Stimulated activated CD4-positive, alpha-beta T cell treated with anti-CD3 and anti-CD28 coated beads, TNF-alpha, amount 100 ng/mL, for 48 hours (primary cell): ENCODE data around the gene CASK.

ENCODE experiments used
- DNase-seq, 3 donors: peaks; one replicate each; pipeline ENCODE4 v3.0.0-alpha.2; 2020; ENCODE audit warnings: low read depth in 3 of 3

The CASK gene

DNA sequence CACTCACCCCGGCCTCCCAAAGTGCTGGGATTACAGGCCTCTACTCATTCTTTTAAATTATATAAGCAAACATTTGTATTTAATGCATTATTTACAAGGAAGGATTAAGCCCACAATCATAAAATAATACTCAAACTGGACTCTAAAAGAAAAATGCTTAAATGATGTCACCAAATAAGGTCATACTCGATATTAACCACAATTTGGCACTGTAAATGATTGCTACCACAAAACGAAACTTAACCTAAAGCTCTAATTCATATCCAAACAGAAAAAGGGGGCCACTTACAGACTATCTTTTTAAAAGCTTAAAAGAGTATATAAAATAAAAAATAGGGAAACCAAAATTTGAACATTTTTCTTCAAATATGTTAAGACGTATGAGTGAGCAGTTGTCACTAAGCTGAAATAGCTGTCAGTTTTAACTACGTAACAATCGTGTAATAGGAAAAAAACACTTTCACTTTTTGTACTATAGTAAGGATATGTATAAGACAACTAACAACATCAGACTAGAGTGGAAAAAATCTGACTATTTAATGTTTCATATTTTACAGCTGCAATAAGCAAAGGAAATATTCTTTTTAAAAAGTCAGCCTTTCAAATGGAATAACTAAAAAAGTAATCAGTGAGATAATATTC, 342.8 kb downstream of the CASK start:
- DNase-seq: no peak

DNA sequence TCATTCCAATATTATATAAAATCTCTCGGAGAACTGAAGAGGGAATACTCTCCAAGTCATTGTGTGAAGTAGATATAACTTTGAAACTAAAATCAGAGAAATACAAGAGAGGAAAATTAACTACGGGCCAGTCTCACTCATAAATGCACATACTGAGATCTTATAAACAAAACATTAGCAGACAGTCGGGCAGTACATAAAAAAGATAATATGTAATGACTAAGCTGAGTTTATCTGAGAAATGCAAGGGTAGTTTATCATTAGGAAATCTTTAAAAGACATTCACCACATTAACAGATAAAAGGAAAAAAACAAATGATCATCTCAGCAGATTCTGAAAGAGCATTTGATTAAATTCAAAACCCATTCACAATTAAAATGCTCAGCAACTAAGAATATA, 359.5 kb downstream of the CASK start:
- no peak for DNase-seq

DNA sequence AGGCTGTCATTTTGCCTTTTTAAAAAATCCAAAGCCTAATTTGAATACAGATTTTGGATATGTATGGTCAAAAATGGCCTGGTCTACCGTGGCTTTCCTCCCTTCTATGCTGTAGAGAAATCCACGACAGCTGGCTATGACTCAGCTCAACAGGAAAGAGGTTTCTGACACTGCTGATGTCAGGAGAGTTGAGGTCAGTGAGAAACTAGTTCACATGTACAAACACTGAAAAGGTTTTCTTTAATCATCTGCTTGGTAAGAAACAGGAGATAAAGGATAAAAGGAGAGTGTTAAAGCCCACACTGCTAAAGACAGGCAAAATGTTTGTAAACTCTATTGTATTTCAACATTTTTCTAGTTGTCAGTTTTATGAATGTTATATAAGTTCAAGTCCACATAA, 362.3 kb downstream of the CASK start:
- no peak for DNase-seq

DNA sequence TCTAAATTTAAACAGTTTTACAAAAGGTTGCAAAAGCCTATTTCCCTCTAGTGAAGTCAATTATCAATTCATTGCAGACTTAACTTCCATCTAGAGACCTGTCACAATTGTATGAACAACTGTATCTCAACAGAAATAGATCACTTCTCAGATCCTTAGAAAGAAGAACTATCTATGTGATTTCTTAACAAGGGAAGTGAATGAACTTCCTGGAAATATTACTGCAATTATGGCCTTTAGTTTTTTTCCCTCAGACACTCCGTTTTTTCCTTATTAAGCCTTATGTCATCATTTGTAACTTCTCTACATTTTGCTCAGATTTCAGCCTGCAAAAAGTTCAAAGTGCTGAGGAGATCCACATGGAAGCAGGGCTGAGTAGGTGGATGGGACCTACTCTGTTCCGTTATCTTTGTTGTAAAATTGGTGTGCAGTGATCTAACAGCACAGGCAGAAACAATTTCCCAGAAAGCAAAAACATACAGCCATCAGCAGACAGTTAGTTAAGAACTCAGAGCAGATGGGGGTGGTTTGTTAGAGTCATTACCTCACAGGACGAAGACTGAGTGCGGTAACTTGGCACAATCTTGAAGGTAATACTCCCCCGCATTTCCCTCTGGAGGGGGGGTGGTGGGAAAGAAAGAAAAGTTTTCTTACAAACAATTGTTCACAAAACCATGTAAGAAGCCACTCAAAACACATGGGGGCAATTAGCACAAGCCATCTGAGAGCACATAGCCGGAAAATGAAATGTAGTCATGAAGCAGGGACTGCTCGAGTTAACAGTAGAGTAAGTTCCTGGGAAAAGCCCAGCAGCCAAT, 363.9 kb downstream of the CASK start:
- DNase-seq: no peak

DNA sequence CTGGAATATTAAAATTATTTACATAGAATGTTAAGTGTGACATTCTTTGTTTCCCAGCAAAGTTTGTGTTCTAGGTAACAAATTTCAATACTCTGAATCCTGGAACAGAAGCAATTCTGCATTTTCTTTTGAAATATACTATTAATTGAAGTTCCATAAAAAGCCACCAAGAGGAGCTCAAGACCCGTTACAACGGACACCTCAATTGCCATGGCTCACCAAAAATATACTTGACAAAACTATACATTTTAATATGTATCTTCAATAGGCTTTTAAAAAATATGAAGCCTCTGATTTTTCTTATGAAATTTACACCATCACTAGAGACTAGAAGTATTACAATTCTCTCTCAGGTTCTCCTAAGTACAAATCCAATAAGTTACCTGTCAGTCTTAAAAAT, 364.8 kb downstream of the CASK start:
- DNase-seq: no peak

DNA sequence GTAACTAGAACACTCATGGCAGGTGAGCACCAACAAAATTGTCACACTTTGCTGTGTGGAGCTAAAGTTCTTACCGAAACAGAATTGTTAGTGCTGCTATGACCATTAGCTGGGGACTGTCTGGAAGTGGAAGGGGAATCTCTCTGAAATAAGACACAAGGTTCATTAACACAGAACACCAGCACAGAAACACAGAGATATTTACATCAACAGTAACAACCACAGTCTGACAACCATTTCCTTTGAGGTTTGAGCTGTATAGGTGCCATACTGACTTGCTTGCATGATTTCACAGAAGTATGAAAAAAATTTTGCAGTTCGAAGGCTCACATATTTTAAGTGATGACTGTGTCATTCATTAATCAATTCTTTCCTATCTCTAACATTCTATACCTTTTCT, 366.4 kb downstream of the CASK start:
- no peak for DNase-seq

DNA sequence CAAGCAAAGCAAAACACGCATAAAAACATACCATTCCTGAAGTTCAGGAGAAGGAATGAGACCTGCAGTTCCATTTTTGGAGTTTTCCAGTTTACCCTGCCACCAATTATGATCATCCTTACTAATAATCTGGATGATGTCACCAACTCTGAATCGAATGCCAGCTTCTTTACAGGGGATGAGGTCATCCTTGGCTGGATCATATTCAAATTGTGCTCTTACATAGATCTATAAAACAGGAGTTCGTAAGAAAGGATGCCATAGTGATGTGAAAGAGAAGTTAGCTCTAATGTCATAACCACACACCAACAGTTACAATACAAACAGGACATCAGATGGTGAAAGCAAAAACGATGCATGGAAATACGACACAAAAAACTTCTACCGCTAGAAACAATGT, 369.7 kb downstream of the CASK start:
- DNase-seq: no peak

DNA sequence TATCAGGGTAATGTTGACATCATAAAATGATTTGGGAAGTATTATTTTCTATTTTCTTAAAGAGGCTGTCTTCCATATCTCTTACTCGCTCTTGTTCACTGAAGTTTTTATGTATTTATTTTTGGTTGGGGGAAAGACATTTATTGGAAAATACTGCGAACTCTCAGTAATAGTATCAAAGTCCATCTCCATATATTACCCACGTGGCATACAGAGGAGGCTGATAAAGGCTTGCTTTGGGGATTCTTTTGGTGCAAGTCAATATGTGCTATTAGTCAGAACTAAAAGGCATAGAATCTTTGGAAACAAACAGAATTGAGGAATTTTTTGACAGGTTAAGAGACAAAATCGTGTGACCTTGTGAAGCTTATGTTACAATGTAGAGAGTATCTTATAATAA, 374.9 kb downstream of the CASK start:
- no peak for DNase-seq

DNA sequence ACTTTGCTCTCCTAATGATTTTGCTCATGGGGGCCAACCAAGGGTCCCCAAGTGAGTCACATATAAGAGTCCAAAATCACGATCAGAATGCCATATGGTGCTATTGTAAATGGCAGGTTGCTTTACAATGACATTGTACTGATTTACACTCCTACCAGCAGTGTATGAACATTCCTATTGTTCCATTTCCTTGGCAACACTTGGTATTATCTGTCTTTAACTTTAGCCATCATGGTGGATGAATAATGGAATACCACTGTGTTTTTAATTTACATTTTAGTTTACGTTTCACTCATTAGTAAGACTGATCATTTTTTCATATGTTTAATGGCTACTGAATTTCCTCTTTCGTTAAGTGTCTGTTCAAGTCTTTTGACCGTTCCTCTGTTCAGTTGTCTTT, 379.7 kb downstream of the CASK start:
- DNase-seq: no peak

DNA sequence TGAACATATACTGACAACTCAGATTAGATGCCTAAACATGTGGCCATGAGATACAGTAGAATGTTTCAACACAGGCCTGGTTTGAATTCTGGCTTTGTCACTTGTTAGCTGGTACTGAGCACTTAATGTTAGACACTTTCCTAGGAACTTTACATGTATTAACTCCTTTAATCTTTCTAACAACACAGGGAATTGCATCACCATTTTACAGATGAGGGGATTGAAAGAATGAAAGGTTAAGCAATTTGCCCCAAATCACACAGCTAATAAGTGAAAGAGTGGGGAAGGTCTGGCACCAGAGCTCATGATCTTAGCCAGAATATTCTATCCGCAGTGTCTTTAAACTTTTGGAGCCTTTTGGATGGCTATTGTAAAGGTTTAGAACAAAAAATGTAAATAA, 380.3 kb downstream of the CASK start:
- no peak for DNase-seq

DNA sequence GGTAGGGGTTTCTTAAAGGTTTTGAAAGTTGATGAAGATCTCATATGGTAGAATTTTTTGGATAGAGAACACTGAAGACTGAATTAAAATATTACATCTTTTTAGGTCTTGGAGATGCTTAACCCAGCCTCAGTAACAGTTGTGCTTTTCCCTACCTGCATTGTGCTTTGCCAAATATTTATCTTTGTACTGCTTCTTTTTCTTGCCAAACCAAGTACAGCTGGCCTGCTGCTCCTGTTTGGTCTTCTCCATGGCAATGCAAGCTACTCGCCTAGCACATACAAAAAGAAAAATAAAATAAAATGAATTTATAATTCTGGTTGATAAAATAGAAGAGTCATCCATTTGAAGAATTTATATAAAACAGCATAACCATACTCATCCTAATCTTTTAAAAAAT, 380.8 kb downstream of the CASK start:
- DNase-seq: no peak

DNA sequence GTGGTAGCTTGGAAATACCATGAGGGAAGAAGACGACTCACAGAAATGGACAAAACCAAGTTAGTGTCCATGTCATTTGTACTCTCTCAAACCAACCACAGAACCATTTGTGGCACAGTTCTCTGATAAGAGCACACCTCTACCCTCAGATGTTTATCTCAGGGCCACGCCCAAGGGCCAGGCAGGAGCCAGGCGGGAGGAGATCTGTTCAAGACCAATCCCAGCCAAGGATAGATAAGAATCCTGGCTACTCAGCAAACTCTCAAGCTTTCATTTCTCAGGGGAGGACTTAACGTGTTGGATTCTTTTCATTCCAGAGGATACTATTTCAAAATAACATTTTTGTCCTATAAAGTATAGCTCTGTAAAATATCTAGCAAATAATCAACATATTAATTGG, 381.2 kb downstream of the CASK start:
- no peak for DNase-seq

DNA sequence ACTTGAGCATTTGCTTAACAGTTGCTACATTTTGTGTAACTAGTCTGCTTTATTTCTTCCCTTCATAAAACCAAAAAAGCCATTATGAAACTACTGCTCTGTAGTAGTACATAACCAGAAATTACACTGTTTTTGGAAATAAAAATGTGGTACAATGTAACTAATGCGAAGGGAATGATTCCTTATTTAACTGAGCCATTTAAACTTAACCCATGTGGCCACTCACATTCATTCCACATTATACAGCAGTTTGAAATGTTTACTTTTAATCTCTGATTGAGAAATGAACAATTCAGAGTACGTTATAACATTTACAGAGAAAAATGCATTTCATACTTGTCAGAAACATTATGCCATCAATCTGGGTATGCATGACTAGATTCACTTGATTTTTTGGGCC, 382.0 kb downstream of the CASK start:
- DNase-seq: no peak

DNA sequence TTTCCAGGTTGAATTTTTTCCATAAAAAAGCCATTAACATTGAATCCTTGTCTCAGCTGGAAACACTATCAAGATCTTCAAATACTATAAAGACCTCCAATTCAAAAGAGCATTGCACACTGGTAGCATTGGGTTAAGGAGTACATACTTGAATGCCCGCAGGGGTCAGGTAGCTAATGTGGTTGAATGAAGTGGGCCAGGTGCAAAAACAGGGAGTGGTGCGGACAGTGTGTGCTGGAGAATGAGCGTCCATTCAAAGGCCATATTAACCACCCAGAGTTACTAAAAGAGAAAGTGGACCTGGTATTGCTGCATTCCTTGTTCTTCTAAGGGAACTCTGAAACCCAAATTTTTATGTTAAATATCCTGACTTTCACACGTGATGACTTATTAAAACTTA, 384.6 kb downstream of the CASK start:
- DNase-seq: no peak

DNA sequence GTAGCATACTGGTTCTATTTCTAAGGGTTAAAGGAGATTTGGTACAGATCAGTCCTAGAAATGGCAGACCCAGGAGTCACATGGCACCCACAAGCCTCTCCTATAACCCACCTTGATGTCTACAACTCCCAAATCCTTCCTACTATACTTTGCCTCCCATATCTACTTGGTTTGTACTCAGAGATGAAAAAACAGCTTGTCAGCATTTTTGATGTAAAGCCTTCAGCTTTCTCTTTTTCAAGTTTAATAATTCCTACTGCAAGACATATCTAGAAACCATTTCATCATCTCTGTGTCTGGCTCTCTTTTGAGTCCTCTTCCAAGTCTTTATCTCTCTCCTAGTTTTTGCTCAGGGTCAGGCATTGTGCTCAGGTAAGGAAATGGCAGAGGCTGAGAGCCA, 393.3 kb downstream of the CASK start:
- DNase-seq: no peak

DNA sequence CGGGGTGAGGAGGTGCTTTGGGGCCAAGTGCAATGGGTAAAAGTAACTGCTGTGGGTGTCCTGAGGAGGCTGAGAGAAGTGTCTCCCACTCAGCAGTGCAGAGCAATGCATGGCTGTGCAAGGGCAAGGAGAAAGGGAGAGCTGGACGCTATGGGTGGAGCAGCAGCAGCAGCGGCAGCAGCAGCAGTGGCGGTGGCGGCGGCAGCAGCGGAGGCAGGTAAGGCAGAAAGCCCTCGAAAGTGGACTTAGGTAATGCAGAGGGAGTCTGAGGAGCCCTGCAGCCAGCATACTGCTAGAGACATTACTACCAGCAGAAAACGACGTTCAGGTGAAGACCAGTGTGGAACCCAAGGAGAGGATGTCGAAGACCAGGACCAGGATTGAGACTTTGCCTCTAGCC, 394.1 kb downstream of the CASK start:
- no peak for DNase-seq

DNA sequence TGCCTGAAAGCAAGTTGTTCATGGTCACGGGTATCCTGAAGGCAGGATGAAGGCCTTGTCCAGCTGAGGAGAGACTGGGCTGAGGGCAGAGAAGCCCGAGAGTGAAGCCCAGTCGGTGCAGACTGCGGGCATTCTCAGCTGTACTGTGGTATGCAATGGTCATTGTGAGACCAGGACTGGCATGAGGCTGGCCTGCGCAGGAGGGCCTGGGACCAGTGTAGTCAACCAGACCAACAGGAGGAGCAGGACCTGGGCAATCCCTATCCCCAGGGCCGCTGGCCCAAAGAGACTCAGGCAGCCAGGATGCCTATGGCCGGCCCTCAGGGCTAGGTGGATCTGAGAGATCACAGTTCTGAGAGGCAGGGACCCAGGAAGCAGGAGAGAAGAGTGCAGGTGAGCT, 394.6 kb downstream of the CASK start:
- no peak for DNase-seq

DNA sequence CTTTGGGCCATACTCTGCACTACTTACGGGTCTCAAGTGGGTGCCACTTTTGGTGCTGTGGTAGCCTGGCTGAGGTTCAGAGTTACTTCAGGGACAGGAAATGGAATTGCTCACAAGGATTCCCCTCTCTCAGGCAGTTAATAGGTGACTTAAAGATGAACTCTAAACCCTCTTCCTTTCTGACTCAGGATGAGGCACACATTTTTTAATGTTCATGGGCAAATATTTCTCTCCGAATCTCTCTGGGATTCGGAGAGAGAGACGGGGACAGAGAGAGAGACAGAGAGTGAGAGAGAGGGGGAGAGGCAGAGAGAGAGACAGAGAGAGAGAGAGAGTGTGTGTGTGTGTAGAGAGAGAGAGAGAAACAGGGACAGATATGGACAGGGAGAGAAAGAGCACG, 396.4 kb downstream of the CASK start:
- no peak for DNase-seq

DNA sequence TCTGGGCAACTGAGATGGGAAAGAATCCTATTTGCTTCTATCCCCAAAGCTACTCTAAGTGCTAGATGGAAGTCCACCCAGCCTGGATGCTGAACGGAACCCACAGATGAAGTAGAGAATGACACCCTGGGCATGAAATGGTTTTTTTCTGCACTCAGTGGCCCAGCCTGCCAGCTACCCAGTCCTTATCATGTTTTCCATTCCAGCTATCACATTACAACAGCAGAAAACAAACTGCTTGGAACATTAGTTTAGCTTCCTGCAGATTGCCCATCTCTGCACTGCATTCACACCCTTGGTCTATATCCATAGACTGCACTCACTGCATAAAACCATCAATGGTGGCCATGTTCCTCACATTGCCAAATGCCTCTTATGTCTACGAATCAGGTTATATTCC, 397.1 kb downstream of the CASK start:
- no peak for DNase-seq

DNA sequence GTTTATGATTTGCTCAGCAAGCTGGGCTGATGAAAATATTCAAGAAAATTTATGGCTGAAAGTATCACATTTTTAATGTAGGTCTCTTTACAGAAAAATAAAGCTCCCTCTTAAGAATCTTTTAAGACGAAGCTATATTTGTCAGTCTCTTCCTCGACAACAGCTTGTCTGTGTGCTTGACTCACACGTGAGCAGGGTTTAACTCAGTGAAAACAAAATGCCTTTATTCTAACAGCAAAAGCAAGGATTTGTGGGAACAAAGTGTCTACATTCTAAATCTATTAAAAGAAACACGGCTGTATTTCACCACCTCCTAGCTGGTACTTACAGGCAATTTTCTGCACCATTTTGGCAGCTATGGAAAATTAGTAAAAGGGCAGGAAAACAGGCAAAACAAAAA, 400.7 kb downstream of the CASK start:
- no peak for DNase-seq

DNA sequence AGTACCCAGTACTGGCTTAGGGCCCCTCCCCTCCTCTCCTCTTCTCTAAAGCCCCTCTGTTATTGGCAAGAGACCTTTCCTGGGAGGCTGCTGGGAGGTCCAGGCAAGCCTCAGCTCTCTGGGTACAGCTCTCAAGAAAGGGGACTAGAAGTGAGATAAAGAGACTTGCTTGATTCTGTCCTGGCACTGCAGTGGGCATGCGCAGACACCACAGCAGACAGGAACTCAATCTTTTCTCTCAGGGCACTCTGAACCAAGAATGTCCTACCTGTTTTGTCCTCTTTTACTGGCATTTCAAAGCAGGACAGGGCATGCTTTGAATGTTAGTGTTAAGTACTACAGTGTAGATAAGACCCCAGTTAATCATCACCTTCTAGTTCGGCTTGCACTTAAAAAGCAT, 401.3 kb downstream of the CASK start:
- no peak for DNase-seq

DNA sequence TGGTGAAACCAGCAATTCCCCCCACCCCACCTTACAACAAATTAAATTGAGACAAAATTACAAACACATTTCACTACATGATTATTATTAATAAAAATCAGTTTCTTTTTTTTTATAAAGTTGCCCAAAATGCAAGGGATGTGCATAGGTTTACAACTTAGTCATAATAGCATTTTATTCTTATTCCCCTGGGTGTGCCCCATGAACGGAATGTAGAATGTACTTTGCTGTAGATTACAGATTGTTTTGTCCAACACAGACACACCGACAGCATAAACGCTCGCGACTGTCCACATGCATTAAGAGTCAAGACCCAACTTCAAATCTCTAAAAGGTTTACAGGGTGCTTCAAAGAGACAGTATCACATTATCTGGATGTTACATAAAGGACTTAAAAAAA, 403.9 kb downstream of the CASK start:
- DNase-seq: no peak

DNA sequence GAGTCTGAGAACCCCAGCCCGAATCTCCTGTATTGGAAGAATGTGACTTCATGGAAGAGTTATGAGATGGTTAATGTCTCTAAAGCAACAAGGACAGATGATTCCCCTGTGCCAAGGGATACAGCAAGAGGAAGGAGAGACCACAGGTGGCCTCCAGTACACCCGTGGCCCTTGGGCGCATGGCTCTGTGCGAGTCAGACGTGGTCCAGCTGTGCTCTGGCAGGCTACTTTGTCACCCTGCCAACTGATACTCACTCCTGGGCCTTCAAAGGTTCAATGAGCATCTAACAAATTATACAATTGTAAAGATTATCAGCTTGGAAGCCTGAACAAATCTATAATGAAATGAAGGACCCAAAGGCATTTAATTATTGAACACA, 404.5 kb downstream of the CASK start:
- DNase-seq: no peak
